ENCODE results near the gene NRG2. TPM values are rescaled to one million over a fixed set of nuclear protein-coding genes. Genes with fewer than 3 reads are reported as not detected.

NRG2 gene
- total RNA-seq, 1 experiment from 2014 or later, result 0.23 TPM

GRCh38 chr5:140033037-140033760 lies 9.9 kb downstream of the NRG2 start:
- H3K4me1 Mint-ChIP-seq (ENCODE audit: insufficient read depth, unreplicated experiment), result peaks cover under 1% of the 10 kb centered on the region
- no peak overlapping the region for H3K4me3 Mint-ChIP-seq (ENCODE audit: unreplicated experiment)
- no peaks in the 10 kb centered on the region for H3K9me3 Mint-ChIP-seq (ENCODE audit: unreplicated experiment)
- H3K27me3 Mint-ChIP-seq (ENCODE audit: insufficient read depth, unreplicated experiment), result no peaks in the 10 kb centered on the region
- intact Hi-C loops (cut with micrococcal nuclease), result no loop called here
- ChIA-PET CTCF (interaction anchor here (1.0 to 1.7 kb wide), 2 partner anchors 10 to 64 kb away, joined by 3 to 4 read pairs; partner anchors contain the start of gene NRG2), POLR2A (no interaction called here)
- BruUV-seq (replicated peaks), result no TSS peak
- no peak for DNase-seq (ENCODE audit: unreplicated experiment)
- TF ChIP-seq, protein P1, sequence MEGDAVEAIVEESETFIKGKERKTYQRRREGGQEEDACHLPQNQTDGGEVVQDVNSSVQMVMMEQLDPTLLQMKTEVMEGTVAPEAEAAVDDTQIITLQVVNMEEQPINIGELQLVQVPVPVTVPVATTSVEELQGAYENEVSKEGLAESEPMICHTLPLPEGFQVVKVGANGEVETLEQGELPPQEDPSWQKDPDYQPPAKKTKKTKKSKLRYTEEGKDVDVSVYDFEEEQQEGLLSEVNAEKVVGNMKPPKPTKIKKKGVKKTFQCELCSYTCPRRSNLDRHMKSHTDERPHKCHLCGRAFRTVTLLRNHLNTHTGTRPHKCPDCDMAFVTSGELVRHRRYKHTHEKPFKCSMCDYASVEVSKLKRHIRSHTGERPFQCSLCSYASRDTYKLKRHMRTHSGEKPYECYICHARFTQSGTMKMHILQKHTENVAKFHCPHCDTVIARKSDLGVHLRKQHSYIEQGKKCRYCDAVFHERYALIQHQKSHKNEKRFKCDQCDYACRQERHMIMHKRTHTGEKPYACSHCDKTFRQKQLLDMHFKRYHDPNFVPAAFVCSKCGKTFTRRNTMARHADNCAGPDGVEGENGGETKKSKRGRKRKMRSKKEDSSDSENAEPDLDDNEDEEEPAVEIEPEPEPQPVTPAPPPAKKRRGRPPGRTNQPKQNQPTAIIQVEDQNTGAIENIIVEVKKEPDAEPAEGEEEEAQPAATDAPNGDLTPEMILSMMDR (IDR thresholded peaks at IDR 0.05; ENCODE audit: unreplicated experiment), result no peak
- no peaks in the 10 kb centered on the region for H3K36me3 Mint-ChIP-seq (ENCODE audit: insufficient read depth, unreplicated experiment)
- no peak overlapping the region for H3K27ac Mint-ChIP-seq (ENCODE audit: low read depth, unreplicated experiment)

DNA sequence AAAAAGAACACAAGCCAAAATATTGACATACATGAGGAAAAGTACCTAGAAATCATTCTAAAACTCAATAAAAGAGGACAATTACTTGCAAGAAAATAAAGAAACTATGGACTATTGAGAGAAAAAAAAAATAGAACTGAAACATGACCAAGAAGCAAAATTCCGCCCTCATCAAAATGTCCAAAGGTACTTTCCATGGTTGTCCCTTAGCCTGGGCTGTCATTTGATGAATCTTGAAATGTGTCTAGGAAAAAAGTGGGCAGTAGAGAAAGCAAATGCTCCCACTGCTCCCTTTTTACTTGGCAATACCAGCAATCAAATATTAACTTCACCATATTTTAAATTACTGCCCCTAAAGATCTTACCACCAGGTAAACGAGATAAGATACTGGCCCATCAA lies 10.8 kb downstream of the NRG2 start:
- Mint-ChIP-seq H3K4me3 (ENCODE audit: unreplicated experiment) (no peak overlapping the region), H3K27me3 (ENCODE audit: insufficient read depth, unreplicated experiment) (no peaks in the 10 kb centered on the region), H3K4me1 (ENCODE audit: insufficient read depth, unreplicated experiment) (no peaks in the 10 kb centered on the region), H3K27ac (ENCODE audit: low read depth, unreplicated experiment) (no peak overlapping the region), H3K9me3 (ENCODE audit: unreplicated experiment) (no peaks in the 10 kb centered on the region), H3K36me3 (ENCODE audit: insufficient read depth, unreplicated experiment) (no peaks in the 10 kb centered on the region)
- ChIA-PET POLR2A (no interaction called here), CTCF (interaction anchor here (0.7 to 1.3 kb wide), 2 partner anchors 62 to 63 kb away, joined by 3 to 4 read pairs; no protein-coding TSS in a partner anchor)
- intact Hi-C loops (cut with micrococcal nuclease), result no loop called here
- DNase-seq (ENCODE audit: unreplicated experiment), result no peak
- BruUV-seq (replicated peaks), result no TSS peak
- TF ChIP-seq, protein P1 (IDR thresholded peaks at IDR 0.05; ENCODE audit: unreplicated experiment), result no peak

DNA sequence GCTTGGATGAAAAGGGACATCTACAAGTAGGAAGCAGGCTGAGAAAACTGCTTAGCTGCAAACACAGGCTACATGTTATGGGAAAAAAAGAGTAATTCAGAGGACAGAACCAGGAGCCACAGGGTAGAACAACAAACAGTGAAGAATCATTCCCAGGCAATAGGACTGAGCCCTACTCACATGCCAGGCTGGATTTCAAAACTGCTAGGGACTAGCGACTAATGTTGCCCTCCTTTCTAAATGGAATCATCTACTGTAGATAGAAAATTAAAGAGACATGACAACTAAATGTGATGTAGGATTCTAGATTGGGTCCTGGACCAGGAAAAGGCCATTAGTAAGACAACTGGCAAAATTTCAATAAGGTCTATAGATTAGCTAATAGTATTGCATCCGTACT lies 15.3 kb downstream of the NRG2 start:
- DNase-seq (ENCODE audit: unreplicated experiment), result no peak
- CTCF ChIA-PET, result no interaction called here
- no peak overlapping the region for H3K4me3 Mint-ChIP-seq (ENCODE audit: unreplicated experiment)
- TF ChIP-seq, protein P1 (IDR thresholded peaks at IDR 0.05; ENCODE audit: unreplicated experiment), result no peak
- H3K27ac Mint-ChIP-seq (ENCODE audit: low read depth, unreplicated experiment), result no peak overlapping the region
- H3K4me1 Mint-ChIP-seq (ENCODE audit: insufficient read depth, unreplicated experiment), result no peaks in the 10 kb centered on the region
- no TSS peak for BruUV-seq (replicated peaks)
- H3K9me3 Mint-ChIP-seq (ENCODE audit: unreplicated experiment), result no peaks in the 10 kb centered on the region
- intact Hi-C loops (cut with micrococcal nuclease), result no loop called here
- no peaks in the 10 kb centered on the region for H3K36me3 Mint-ChIP-seq (ENCODE audit: insufficient read depth, unreplicated experiment)
- POLR2A ChIA-PET, result no interaction called here
- H3K27me3 Mint-ChIP-seq (ENCODE audit: insufficient read depth, unreplicated experiment), result no peaks in the 10 kb centered on the region

DNA sequence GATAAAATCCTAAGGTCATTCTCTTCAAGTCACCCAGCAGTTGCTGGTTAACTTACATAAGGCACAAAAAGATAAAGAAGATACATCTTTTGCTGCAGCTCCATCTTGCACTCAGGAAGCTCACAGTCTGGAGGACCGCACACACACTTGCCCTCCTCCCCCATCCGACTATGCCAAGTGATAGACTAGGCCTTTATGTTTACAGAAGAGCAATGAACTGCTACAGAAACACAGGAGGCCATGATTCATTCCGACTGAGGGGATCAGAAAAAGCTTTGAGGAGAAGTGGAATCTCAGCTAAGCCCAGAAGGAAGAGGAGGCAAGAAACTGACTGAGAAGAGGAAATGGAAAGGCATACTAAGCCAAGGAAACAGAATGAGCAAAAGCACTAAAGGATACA lies 17.4 kb downstream of the NRG2 start:
- TF ChIP-seq, protein P1 (IDR thresholded peaks at IDR 0.05; ENCODE audit: unreplicated experiment), result no peak
- no peaks in the 10 kb centered on the region for H3K36me3 Mint-ChIP-seq (ENCODE audit: insufficient read depth, unreplicated experiment)
- H3K27ac Mint-ChIP-seq (ENCODE audit: low read depth, unreplicated experiment), result no peak overlapping the region
- no peak for DNase-seq (ENCODE audit: unreplicated experiment)
- no peaks in the 10 kb centered on the region for H3K27me3 Mint-ChIP-seq (ENCODE audit: insufficient read depth, unreplicated experiment)
- no peaks in the 10 kb centered on the region for H3K9me3 Mint-ChIP-seq (ENCODE audit: unreplicated experiment)
- no peaks in the 10 kb centered on the region for H3K4me1 Mint-ChIP-seq (ENCODE audit: insufficient read depth, unreplicated experiment)
- CTCF ChIA-PET, result interaction anchor here (0.6 to 1.8 kb wide), 5 partner anchors 18 to 326 kb away, joined by 3 to 6 read pairs (median 3); no protein-coding TSS in a partner anchor
- BruUV-seq (replicated peaks), result no TSS peak
- POLR2A ChIA-PET, result interaction anchor here (0.6 to 1.7 kb wide), 4 partner anchors 10 to 134 kb away, joined by 3 to 6 read pairs (median 3); no protein-coding TSS in a partner anchor
- no peak overlapping the region for H3K4me3 Mint-ChIP-seq (ENCODE audit: unreplicated experiment)
- intact Hi-C loops (cut with micrococcal nuclease), result no loop called here

Data from MCF 10A (cell line).